Heart left ventricle (tissue), 13 donors: Measurements from ENCODE around the gene AGRN.

Source experiments
- POLR2A ChIP-seq, 2 donors: fragments of 450-650 bp; IDR thresholded peaks; one replicate each; pipeline ENCODE4 v1.6.1; 2017; ENCODE audit warnings: antibody characterized with exemption in 2 of 2, mild to moderate bottlenecking in 2 of 2, moderate library complexity in 2 of 2
- TF ChIP-seq, protein P1 (sequence below), 12 donors: fragments of 200-600 bp; sonication (generic) in 4 of 12; IDR thresholded peaks; one replicate each; pipeline versions ENCODE4 v1.5.0 to v1.8.0; 2018 to 2022; ENCODE audit warnings: antibody characterized with exemption in 12 of 12, mild to moderate bottlenecking in 5 of 12
- donor health status: ischemic (EF 13 %, LVEDD 7.1; RV severe dilation, severe dysfunction).
- donor health status: DM: no; HTN: yes; CAD: no.
- donor health status: DM: no; HTN: no; CAD: no.
- donor health status: ischemic (EF 25% LVEDD 6.9; RV normal size, moderate dysfunction).
- donor health status: ischemic (EF 25% LVEDD 5.7; RV mildly dilated, moderate dysfunction).
- donor health status: ischemic (EF 35%, LVEDD 5.7; RV mildly dilated, moderate dysfunction).
- donor health status: nonischemic (EF 11% LVEDD 7.7; RV severe dilation, severe dysfunction).
- donor health status: DM: yes; HTN: yes; CAD: no.
- donor health status: PGD.
- donor health status: ischemic (EF 29% LVEDD 5.4; RV normal size, mild dysfunction).
- donor health status: nonischemic (EF 23%, LVEDD 6.1; RV moderate dilation, normal function).

- TF ChIP-seq, protein P1, sequence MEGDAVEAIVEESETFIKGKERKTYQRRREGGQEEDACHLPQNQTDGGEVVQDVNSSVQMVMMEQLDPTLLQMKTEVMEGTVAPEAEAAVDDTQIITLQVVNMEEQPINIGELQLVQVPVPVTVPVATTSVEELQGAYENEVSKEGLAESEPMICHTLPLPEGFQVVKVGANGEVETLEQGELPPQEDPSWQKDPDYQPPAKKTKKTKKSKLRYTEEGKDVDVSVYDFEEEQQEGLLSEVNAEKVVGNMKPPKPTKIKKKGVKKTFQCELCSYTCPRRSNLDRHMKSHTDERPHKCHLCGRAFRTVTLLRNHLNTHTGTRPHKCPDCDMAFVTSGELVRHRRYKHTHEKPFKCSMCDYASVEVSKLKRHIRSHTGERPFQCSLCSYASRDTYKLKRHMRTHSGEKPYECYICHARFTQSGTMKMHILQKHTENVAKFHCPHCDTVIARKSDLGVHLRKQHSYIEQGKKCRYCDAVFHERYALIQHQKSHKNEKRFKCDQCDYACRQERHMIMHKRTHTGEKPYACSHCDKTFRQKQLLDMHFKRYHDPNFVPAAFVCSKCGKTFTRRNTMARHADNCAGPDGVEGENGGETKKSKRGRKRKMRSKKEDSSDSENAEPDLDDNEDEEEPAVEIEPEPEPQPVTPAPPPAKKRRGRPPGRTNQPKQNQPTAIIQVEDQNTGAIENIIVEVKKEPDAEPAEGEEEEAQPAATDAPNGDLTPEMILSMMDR (IDR thresholded peaks at IDR 0.05), result no peak
- no peak for TF ChIP-seq POLR2A (IDR thresholded peaks at IDR 0.05)
Measured at GRCh38 chr1:1088029-1088800, 68.3 kb downstream of the AGRN start.
